ENCODE measurements around the gene CADM4. TPM values are rescaled to one million over a fixed set of nuclear protein-coding genes. Genes with fewer than 3 reads are reported as not detected.

CADM4 gene
- total RNA-seq, 1 experiment from 2014 or later: 17.5 TPM

GRCh38 chr19:43660971-43661360 lies 21.3 kb upstream of the CADM4 start:
- no TSS peak for BruUV-seq (replicated peaks)
- Mint-ChIP-seq H3K36me3 (ENCODE audit: insufficient read depth, unreplicated experiment) (peaks cover 73% of the 10 kb centered on the region), H3K27me3 (ENCODE audit: unreplicated experiment) (no peaks in the 10 kb centered on the region), H3K4me3 (ENCODE audit: low read depth, unreplicated experiment) (no peak overlapping the region), H3K9me3 (ENCODE audit: low read depth, unreplicated experiment) (peaks cover 7% of the 10 kb centered on the region), H3K4me1 (ENCODE audit: low read depth, unreplicated experiment) (no peaks in the 10 kb centered on the region), H3K27ac (ENCODE audit: unreplicated experiment) (no peak overlapping the region)
- intact Hi-C loops (cut with micrococcal nuclease; ENCODE audit: unreplicated experiment): no loop called here
- no peak for TF ChIP-seq CTCF (IDR thresholded peaks at IDR 0.05; ENCODE audit: unreplicated experiment)
- no peak for DNase-seq
- CTCF ChIA-PET: no interaction called here

GRCh38 chr19:43660301-43660970 lies 20.8 kb upstream of the CADM4 start:
- no peaks in the 10 kb centered on the region for H3K27me3 Mint-ChIP-seq (ENCODE audit: unreplicated experiment)
- H3K9me3 Mint-ChIP-seq (ENCODE audit: low read depth, unreplicated experiment): peaks cover 7% of the 10 kb centered on the region
- TF ChIP-seq CTCF (IDR thresholded peaks at IDR 0.05; ENCODE audit: unreplicated experiment): no peak
- intact Hi-C loops (cut with micrococcal nuclease; ENCODE audit: unreplicated experiment): no loop called here
- CTCF ChIA-PET: no interaction called here
- no peak overlapping the region for H3K4me3 Mint-ChIP-seq (ENCODE audit: low read depth, unreplicated experiment)
- H3K36me3 Mint-ChIP-seq (ENCODE audit: insufficient read depth, unreplicated experiment): peaks cover 78% of the 10 kb centered on the region
- DNase-seq: no peak
- no peaks in the 10 kb centered on the region for H3K4me1 Mint-ChIP-seq (ENCODE audit: low read depth, unreplicated experiment)
- BruUV-seq (replicated peaks): no TSS peak
- H3K27ac Mint-ChIP-seq (ENCODE audit: unreplicated experiment): no peak overlapping the region

- H3K4me1 Mint-ChIP-seq (ENCODE audit: low read depth, unreplicated experiment): no peaks in the 10 kb centered on the region
- no peak for TF ChIP-seq CTCF (IDR thresholded peaks at IDR 0.05; ENCODE audit: unreplicated experiment)
- no TSS peak for BruUV-seq (replicated peaks)
- H3K27ac Mint-ChIP-seq (ENCODE audit: unreplicated experiment): no peak overlapping the region
- CTCF ChIA-PET: interaction anchor here (1.1 kb wide), 1 partner anchor 10 kb away, joined by 3 read pairs; no protein-coding TSS in a partner anchor
- no peaks in the 10 kb centered on the region for H3K27me3 Mint-ChIP-seq (ENCODE audit: unreplicated experiment)
- intact Hi-C loops (cut with micrococcal nuclease; ENCODE audit: unreplicated experiment): no loop called here
- H3K36me3 Mint-ChIP-seq (ENCODE audit: insufficient read depth, unreplicated experiment): peaks cover 81% of the 10 kb centered on the region
- no peak for DNase-seq
- H3K9me3 Mint-ChIP-seq (ENCODE audit: low read depth, unreplicated experiment): peaks cover 7% of the 10 kb centered on the region
- no peak overlapping the region for H3K4me3 Mint-ChIP-seq (ENCODE audit: low read depth, unreplicated experiment)
Observed at GRCh38 chr19:43658494-43658893, 18.8 kb upstream of the CADM4 start.

GRCh38 chr19:43658001-43658400 lies 18.4 kb upstream of the CADM4 start:
- DNase-seq: no peak
- no peaks in the 10 kb centered on the region for H3K27me3 Mint-ChIP-seq (ENCODE audit: unreplicated experiment)
- CTCF ChIA-PET: interaction anchor here (0.6 to 1.1 kb wide), 2 partner anchors 11 to 30 kb away, joined by 3 read pairs; no protein-coding TSS in a partner anchor
- H3K9me3 Mint-ChIP-seq (ENCODE audit: low read depth, unreplicated experiment): peaks cover 7% of the 10 kb centered on the region
- BruUV-seq (replicated peaks): no TSS peak
- peaks cover 79% of the 10 kb centered on the region for H3K36me3 Mint-ChIP-seq (ENCODE audit: insufficient read depth, unreplicated experiment)
- H3K4me3 Mint-ChIP-seq (ENCODE audit: low read depth, unreplicated experiment): no peak overlapping the region
- TF ChIP-seq CTCF (IDR thresholded peaks at IDR 0.05; ENCODE audit: unreplicated experiment): no peak
- no peaks in the 10 kb centered on the region for H3K4me1 Mint-ChIP-seq (ENCODE audit: low read depth, unreplicated experiment)
- intact Hi-C loops (cut with micrococcal nuclease; ENCODE audit: unreplicated experiment): no loop called here
- H3K27ac Mint-ChIP-seq (ENCODE audit: unreplicated experiment): no peak overlapping the region

All from Calu3 (cell line).